Choroid plexus epithelial cell (primary cell): Measurements from ENCODE around the gene SPPL2B.

Experiments
- DNase-seq: peaks from one replicate; pipeline ENCODE4 v3.0.0-alpha.2; 2010; ENCODE audit warnings: low read depth
- H3K4me3 ChIP-seq: 2 replicates; pipeline ENCODE4 v1.5.1; 2011; ENCODE audit warnings: low read depth, mild to moderate bottlenecking, control low read depth, low read length, moderate library complexity
- TF ChIP-seq, protein P1 (sequence below): conservative IDR thresholded peaks from 2 replicates; pipeline ENCODE4 v1.5.1; 2011; ENCODE audit warnings: low read depth, mild to moderate bottlenecking, control low read depth, inconsistent platforms, low read length, moderate library complexity

SPPL2B gene

DNA sequence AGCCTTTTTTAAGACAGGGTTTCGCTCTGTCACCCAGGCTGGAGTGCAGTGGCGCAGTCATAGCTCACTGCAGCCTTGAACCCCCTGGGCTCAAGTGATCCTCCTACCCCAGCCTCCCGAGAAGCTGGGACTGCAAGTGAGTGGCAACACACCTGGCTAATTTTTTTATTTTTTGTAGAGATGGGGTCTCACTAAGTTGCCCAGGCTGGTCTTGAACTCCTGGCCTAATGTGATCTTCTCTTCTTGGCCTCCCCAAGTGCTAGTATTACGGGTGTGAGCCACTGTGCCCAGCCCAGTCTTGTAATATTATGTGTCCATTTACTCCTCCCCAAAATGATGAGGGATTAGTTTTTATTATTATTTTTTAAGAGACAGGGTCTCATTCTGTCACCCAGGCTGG, 17.4 kb upstream of the SPPL2B start:
- TF ChIP-seq, protein P1, sequence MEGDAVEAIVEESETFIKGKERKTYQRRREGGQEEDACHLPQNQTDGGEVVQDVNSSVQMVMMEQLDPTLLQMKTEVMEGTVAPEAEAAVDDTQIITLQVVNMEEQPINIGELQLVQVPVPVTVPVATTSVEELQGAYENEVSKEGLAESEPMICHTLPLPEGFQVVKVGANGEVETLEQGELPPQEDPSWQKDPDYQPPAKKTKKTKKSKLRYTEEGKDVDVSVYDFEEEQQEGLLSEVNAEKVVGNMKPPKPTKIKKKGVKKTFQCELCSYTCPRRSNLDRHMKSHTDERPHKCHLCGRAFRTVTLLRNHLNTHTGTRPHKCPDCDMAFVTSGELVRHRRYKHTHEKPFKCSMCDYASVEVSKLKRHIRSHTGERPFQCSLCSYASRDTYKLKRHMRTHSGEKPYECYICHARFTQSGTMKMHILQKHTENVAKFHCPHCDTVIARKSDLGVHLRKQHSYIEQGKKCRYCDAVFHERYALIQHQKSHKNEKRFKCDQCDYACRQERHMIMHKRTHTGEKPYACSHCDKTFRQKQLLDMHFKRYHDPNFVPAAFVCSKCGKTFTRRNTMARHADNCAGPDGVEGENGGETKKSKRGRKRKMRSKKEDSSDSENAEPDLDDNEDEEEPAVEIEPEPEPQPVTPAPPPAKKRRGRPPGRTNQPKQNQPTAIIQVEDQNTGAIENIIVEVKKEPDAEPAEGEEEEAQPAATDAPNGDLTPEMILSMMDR: no peak

DNA sequence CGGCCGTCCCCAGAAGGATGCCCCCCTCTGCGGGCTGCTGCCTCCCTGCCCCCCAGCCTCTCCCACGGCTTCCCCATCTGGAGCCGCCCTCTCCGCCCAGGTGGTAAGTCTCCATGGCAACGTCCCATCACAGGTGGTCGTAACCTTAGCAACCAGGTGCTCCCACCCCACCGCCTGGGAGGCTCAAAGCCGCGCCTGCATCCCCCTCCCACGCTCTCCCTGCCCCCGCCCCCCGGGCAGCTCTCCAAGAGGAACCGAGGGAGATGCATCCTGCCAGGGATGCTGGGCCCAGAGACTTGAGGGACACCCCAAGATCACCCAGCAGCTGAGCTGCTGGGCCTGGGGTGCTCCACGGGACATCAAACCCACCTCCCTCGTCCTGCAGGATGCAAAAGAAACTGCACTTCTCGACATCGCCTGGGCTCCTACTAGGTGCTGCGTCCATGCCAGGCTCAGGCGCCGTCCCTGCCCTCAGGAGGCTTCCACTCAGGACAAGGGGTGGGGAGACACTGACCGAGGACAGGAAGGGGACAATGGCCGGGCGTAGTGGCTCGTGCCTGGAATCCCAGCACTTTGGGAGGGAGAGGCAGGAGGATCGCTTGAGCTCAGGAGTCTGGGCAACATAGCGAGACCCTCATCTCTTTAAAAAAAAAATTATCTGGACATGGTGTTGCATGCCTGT, 15.5 kb upstream of the SPPL2B start:
- TF ChIP-seq, protein P1: no peak
- DNase-seq: no peak
- no peak overlapping the region for H3K4me3 ChIP-seq

More for the DNA sequence above, 17.4 kb upstream of the SPPL2B start:
- no peak overlapping the region for H3K4me3 ChIP-seq
- DNase-seq: no peak

GRCh38 chr19:2315121-2315817, 13.2 kb upstream of the SPPL2B start:
- DNase-seq: no peak
- TF ChIP-seq, protein P1: no peak
- no peak overlapping the region for H3K4me3 ChIP-seq

GRCh38 chr19:2315818-2316353, 12.6 kb upstream of the SPPL2B start:
- DNase-seq: peak; percentile 70
- TF ChIP-seq, protein P1: peak; percentile 77
- H3K4me3 ChIP-seq: no peak overlapping the region

GRCh38 chr19:2317300-2317699, 11.2 kb upstream of the SPPL2B start:
- TF ChIP-seq, protein P1: no peak
- DNase-seq: no peak
- no peak overlapping the region for H3K4me3 ChIP-seq

GRCh38 chr19:2317756-2318155, 10.7 kb upstream of the SPPL2B start:
- H3K4me3 ChIP-seq: no peak overlapping the region
- TF ChIP-seq, protein P1: no peak
- DNase-seq: no peak
